ENCODE data around the gene BTBD16. TPM values are rescaled to one million over a fixed set of nuclear protein-coding genes. Genes with fewer than 3 reads are reported as not detected.

BTBD16 gene
- total RNA-seq, 4 donors from 2014 or later = 0.42 to 1.2 TPM; not detected in 2

GRCh38 chr10:122348935-122349361 is 77.9 kb downstream of the BTBD16 start:
- no peak overlapping the region for H3K4me3 ChIP-seq
- no peak overlapping the region for H3K27ac ChIP-seq
- H3K36me3 ChIP-seq = no peaks in the 10 kb centered on the region
- 73 to 74% methylated on average over 7 of the region's 7 CpGs for WGBS, 2 donors
- H3K27me3 ChIP-seq = no peaks in the 10 kb centered on the region
- H3K9me3 ChIP-seq = peaks cover 0 to 13% (median 0%) of the 10 kb centered on the region in 4 donors
- peaks cover 0 to 9% (median 1%) of the 10 kb centered on the region in 4 donors for H3K4me1 ChIP-seq
- TF ChIP-seq CTCF (IDR thresholded peaks at IDR 0.05) (no peak), EP300 (IDR thresholded peaks at IDR 0.05) (no peak), POLR2A (IDR thresholded peaks at IDR 0.05) (no peak)
- DNase-seq (ENCODE audit: low spot score in 2 of 2) = no peak

GRCh38 chr10:122349758-122350369 is 78.8 kb downstream of the BTBD16 start:
- Histone ChIP-seq H3K4me3 (no peak overlapping the region), H3K36me3 (no peaks in the 10 kb centered on the region), H3K27ac (no peak overlapping the region), H3K27me3 (no peaks in the 10 kb centered on the region), H3K9me3 (peaks cover 0 to 13% (median 0%) of the 10 kb centered on the region in 4 donors), H3K4me1 (peaks cover 0 to 2% (median under 1%) of the 10 kb centered on the region in 4 donors)
- DNase-seq (ENCODE audit: low spot score in 2 of 2) = no peak
- 59 to 82% methylated on average over 2 to 3 of the region's 3 CpGs for WGBS, 2 donors
- TF ChIP-seq EP300 (IDR thresholded peaks at IDR 0.05) (no peak), CTCF (IDR thresholded peaks at IDR 0.05) (no peak), POLR2A (IDR thresholded peaks at IDR 0.05) (no peak)

GRCh38 chr10:122350893-122351292 is 79.8 kb downstream of the BTBD16 start:
- Histone ChIP-seq H3K4me3 (no peak overlapping the region), H3K36me3 (no peaks in the 10 kb centered on the region), H3K27me3 (no peaks in the 10 kb centered on the region), H3K4me1 (no peaks in the 10 kb centered on the region), H3K27ac (no peak overlapping the region), H3K9me3 (peaks cover 0 to 13% (median 0%) of the 10 kb centered on the region in 4 donors)
- 85 to 91% methylated on average over 12 of the region's 12 CpGs for WGBS, 2 donors
- TF ChIP-seq POLR2A (IDR thresholded peaks at IDR 0.05) (no peak), CTCF (IDR thresholded peaks at IDR 0.05) (no peak), EP300 (IDR thresholded peaks at IDR 0.05) (no peak)
- DNase-seq (ENCODE audit: low spot score in 2 of 2) = no peak

GRCh38 chr10:122352817-122353525 is 81.9 kb downstream of the BTBD16 start:
- H3K9me3 ChIP-seq = no peaks in the 10 kb centered on the region
- no peak overlapping the region for H3K27ac ChIP-seq
- WGBS, 2 donors = 47 to 58% methylated on average over 8 of the region's 8 CpGs
- no peaks in the 10 kb centered on the region for H3K36me3 ChIP-seq
- no peaks in the 10 kb centered on the region for H3K27me3 ChIP-seq
- TF ChIP-seq CTCF (IDR thresholded peaks at IDR 0.05) (no peak), POLR2A (IDR thresholded peaks at IDR 0.05) (no peak), EP300 (IDR thresholded peaks at IDR 0.05) (no peak)
- H3K4me3 ChIP-seq = no peak overlapping the region
- no peak for DNase-seq (ENCODE audit: low spot score in 2 of 2)
- H3K4me1 ChIP-seq = no peaks in the 10 kb centered on the region

GRCh38 chr10:122354383-122354782 is 83.3 kb downstream of the BTBD16 start:
- 64 to 74% methylated on average over 2 of the region's 2 CpGs for WGBS, 2 donors
- Histone ChIP-seq H3K27me3 (no peaks in the 10 kb centered on the region), H3K4me3 (no peak overlapping the region), H3K9me3 (peaks cover 0 to 10% (median 2%) of the 10 kb centered on the region in 4 donors), H3K36me3 (no peaks in the 10 kb centered on the region), H3K27ac (no peak overlapping the region), H3K4me1 (no peaks in the 10 kb centered on the region)
- DNase-seq (ENCODE audit: low spot score in 2 of 2) = no peak
- TF ChIP-seq EP300 (IDR thresholded peaks at IDR 0.05) = no peak

Measured in tibial nerve (tissue), 4 donors.